ENCODE data around the gene C12orf56. TPM values are rescaled to one million over a fixed set of nuclear protein-coding genes. Genes with fewer than 3 reads are reported as not detected.
A peak's percentile ranks its signal among the peaks of the same experiment; 100 is the strongest.

C12orf56 gene
- total and polyA plus RNA-seq, 2 experiments from 2014 or later: not detected

DNA sequence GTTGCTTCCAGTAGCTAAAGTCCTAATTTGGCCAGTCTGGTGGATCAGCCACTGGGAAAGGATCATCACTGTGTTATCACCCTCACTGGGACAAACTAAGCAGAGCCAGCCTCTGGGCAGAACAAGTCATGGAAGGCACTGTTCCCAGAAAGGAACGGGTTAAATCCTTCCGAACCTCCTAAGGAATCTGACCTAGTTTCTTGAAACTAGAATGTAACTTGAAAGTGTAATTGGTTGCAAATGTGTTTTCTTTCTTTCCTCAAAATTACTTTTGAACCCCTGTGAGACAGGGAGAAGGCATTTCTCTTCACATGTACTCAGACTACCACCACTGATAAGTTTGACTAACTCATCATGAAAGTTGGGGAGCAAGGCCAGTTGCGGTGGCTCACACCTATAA lies 149.8 kb downstream of the C12orf56 start:
- Histone ChIP-seq H3K36me3 (no peaks in the 10 kb centered on the region), H3K27ac (no peak overlapping the region), H3K4me3 (no peak overlapping the region), H3K27me3 (peaks cover 6% of the 10 kb centered on the region), H3K4me1 (ENCODE audit: low read depth) (peaks cover 12% of the 10 kb centered on the region), H3K9me3 (ENCODE audit: low read depth) (no peaks in the 10 kb centered on the region)
- no peak for TF ChIP-seq CTCF (IDR thresholded peaks at IDR 0.05; ENCODE audit: low read depth, low read length)
- DNase-seq (ENCODE audit: low read depth in 1 of 2, low spot score in 1 of 2): no peak

DNA sequence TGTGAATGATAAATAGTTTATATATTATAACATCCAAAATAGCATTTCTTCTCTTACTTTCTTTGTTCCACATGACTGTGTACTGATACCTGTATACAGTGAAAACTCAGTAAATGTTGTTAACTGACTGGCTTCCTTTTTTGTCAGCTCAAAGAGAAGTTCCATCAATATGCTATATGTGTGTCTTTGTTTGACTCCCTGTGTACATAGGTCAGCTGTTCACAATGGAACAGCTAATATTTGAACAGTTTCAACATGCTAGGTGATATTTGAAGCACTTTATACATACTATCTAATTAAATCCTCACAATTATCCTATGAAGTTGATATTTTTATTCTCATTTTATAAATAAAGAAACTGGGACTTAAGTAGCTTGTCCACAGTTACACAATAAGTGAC lies 153.2 kb downstream of the C12orf56 start:
- no peak for DNase-seq (ENCODE audit: low read depth in 1 of 2, low spot score in 1 of 2)
- H3K4me3 ChIP-seq: no peak overlapping the region
- no peak for TF ChIP-seq CTCF (IDR thresholded peaks at IDR 0.05; ENCODE audit: low read depth, low read length)
- no peaks in the 10 kb centered on the region for H3K27me3 ChIP-seq
- no peaks in the 10 kb centered on the region for H3K36me3 ChIP-seq
- no peaks in the 10 kb centered on the region for H3K9me3 ChIP-seq (ENCODE audit: low read depth)
- H3K27ac ChIP-seq: no peak overlapping the region
- peaks cover 12% of the 10 kb centered on the region for H3K4me1 ChIP-seq (ENCODE audit: low read depth)

- DNase-seq (ENCODE audit: low read depth in 1 of 2, low spot score in 1 of 2): peak in 1 of 2 donors; percentile 43
- Histone ChIP-seq H3K9me3 (ENCODE audit: low read depth) (no peaks in the 10 kb centered on the region), H3K36me3 (no peaks in the 10 kb centered on the region), H3K4me3 (no peak overlapping the region), H3K4me1 (ENCODE audit: low read depth) (peaks cover 12% of the 10 kb centered on the region), H3K27me3 (no peaks in the 10 kb centered on the region), H3K27ac (no peak overlapping the region)
- peak; percentile 23 for TF ChIP-seq CTCF (IDR thresholded peaks at IDR 0.05; ENCODE audit: low read depth, low read length)
Measured at GRCh38 chr12:64236549-64236948, 154.0 kb downstream of the C12orf56 start.

- Histone ChIP-seq H3K27ac (no peak overlapping the region), H3K9me3 (ENCODE audit: low read depth) (no peaks in the 10 kb centered on the region), H3K36me3 (no peaks in the 10 kb centered on the region), H3K27me3 (no peaks in the 10 kb centered on the region), H3K4me3 (no peak overlapping the region), H3K4me1 (ENCODE audit: low read depth) (no peaks in the 10 kb centered on the region)
- DNase-seq (ENCODE audit: low read depth in 1 of 2, low spot score in 1 of 2): no peak
- TF ChIP-seq CTCF (IDR thresholded peaks at IDR 0.05; ENCODE audit: low read depth, low read length): no peak
Measured at GRCh38 chr12:64232196-64232595, 158.4 kb downstream of the C12orf56 start.

DNA sequence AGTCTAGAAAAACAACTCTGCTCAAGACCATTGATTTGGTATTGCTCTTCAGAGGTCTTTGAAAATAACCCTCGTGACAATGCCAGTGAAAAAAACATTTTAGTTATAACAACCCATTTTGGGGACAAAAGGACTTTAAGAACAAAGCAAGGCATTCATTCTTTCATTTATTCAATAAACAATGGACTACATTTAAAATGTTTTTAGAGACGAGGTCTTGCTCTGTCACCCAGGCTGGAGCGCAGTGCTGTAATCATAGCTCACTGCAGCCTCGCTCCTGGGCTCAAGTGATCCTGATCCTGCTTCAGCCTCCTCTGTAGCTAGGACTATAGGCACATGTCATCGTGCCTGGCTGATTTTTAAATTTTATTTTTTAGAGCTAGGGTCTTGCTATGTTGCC lies 160.8 kb downstream of the C12orf56 start:
- Histone ChIP-seq H3K4me1 (ENCODE audit: low read depth) (no peaks in the 10 kb centered on the region), H3K36me3 (no peaks in the 10 kb centered on the region), H3K4me3 (no peak overlapping the region), H3K9me3 (ENCODE audit: low read depth) (no peaks in the 10 kb centered on the region), H3K27ac (no peak overlapping the region), H3K27me3 (no peaks in the 10 kb centered on the region)
- no peak for DNase-seq (ENCODE audit: low read depth in 1 of 2, low spot score in 1 of 2)
- TF ChIP-seq CTCF (IDR thresholded peaks at IDR 0.05; ENCODE audit: low read depth, low read length): no peak

- DNase-seq (ENCODE audit: low read depth in 1 of 2, low spot score in 1 of 2): no peak
- Histone ChIP-seq H3K4me1 (ENCODE audit: low read depth) (no peaks in the 10 kb centered on the region), H3K27ac (no peak overlapping the region), H3K36me3 (no peaks in the 10 kb centered on the region), H3K4me3 (no peak overlapping the region), H3K9me3 (ENCODE audit: low read depth) (no peaks in the 10 kb centered on the region), H3K27me3 (no peaks in the 10 kb centered on the region)
- TF ChIP-seq CTCF (IDR thresholded peaks at IDR 0.05; ENCODE audit: low read depth, low read length): no peak
Measured at GRCh38 chr12:64229240-64229639, 161.3 kb downstream of the C12orf56 start.
